GM12878 (cell line): ENCODE results near the gene UBB. TPM values are rescaled to one million over a fixed set of nuclear protein-coding genes. Genes with fewer than 3 reads are reported as not detected.

Experiments
- BCL11A ChIP-seq: IDR thresholded peaks from 2 replicates; pipeline ENCODE4 v1.6.1; 2011; ENCODE audit warnings: low read depth, low read length
- CBX3 ChIP-seq: fragments of 200-600 bp; sonication (generic); IDR thresholded peaks from 2 replicates; pipeline ENCODE4 v1.6.1; 2016; ENCODE audit warnings: low read depth, borderline replicate concordance
- CBX5 ChIP-seq: sonication (generic); IDR thresholded peaks from 2 replicates; pipeline ENCODE4 v1.6.1; 2016; ENCODE audit warnings: low read depth, moderate library complexity, mild to moderate bottlenecking, inconsistent platforms
- CEBPB ChIP-seq, 2 experiments: fragments of 150-350 bp in 1 of 2; IDR thresholded peaks; 2 replicates each; pipeline ENCODE4 v1.6.1; 2012 to 2014; ENCODE audit warnings: low read depth in 2 of 2, low read length in 2 of 2, borderline replicate concordance in 1 of 2, inconsistent platforms in 1 of 2
- CHD2 ChIP-seq: IDR thresholded peaks from 2 replicates; pipeline ENCODE4 v1.6.1; 2011; ENCODE audit warnings: low read depth, low read length, improper control_type of control experiment, borderline replicate concordance
- EP300 ChIP-seq, 2 experiments: fragments of 150-350 bp in 1 of 2; IDR thresholded peaks; 2 replicates each; pipeline ENCODE4 v1.6.1; 2011 to 2012; ENCODE audit warnings: low read depth in 2 of 2, low read length in 2 of 2, borderline replicate concordance in 1 of 2, improper control_type of control experiment in 1 of 2, inconsistent platforms in 1 of 2; ENCODE audit not compliant: control insufficient read depth in 1 of 2
- FOXK2 ChIP-seq: fragments of 450-650 bp; IDR thresholded peaks from 2 replicates; pipeline ENCODE4 v1.6.1; 2017; ENCODE audit warnings: mild to moderate bottlenecking, moderate library complexity
- FOXM1 ChIP-seq: IDR thresholded peaks from 2 replicates; pipeline ENCODE4 v1.6.1; 2012; ENCODE audit warnings: low read depth, mild to moderate bottlenecking, inconsistent platforms, low read length, moderate library complexity
- GABPA ChIP-seq: IDR thresholded peaks from 2 replicates; pipeline ENCODE4 v1.6.1; 2014; ENCODE audit warnings: antibody characterized with exemption, low read depth, mild to moderate bottlenecking, inconsistent platforms
- HDAC6 ChIP-seq: fragments of 200-600 bp; sonication (generic); IDR thresholded peaks from one replicate; pipeline ENCODE4 v1.8.0; 2017; ENCODE audit warnings: antibody characterized with exemption; ENCODE audit not compliant: unreplicated experiment
- JUNB ChIP-seq: IDR thresholded peaks from 2 replicates; pipeline ENCODE4 v1.6.1; 2016; ENCODE audit warnings: antibody characterized with exemption, mild to moderate bottlenecking
- JUND ChIP-seq: IDR thresholded peaks from 2 replicates; pipeline ENCODE4 v1.6.1; 2012; ENCODE audit warnings: low read depth, mild to moderate bottlenecking, low read length, improper control_type of control experiment, moderate library complexity
- MTA3 ChIP-seq: IDR thresholded peaks from 2 replicates; pipeline ENCODE4 v1.6.1; 2012; ENCODE audit warnings: low read length, inconsistent platforms, borderline replicate concordance
- MYB ChIP-seq: fragments of 150-350 bp; IDR thresholded peaks from 2 replicates; pipeline ENCODE4 v1.6.1; 2014; ENCODE audit warnings: mild to moderate bottlenecking, low read depth, low read length, borderline replicate concordance
- NR2C1 ChIP-seq: fragments of 450-650 bp; IDR thresholded peaks from 2 replicates; pipeline ENCODE4 v1.6.1; 2017; ENCODE audit warnings: antibody characterized with exemption, mild to moderate bottlenecking, moderate library complexity
- POLR2AphosphoS2 ChIP-seq: IDR thresholded peaks from 2 replicates; pipeline ENCODE4 v1.6.1; 2011; ENCODE audit warnings: low read depth, mild to moderate bottlenecking, low read length, improper control_type of control experiment, moderate library complexity
- SMARCA5 ChIP-seq: fragments of 450-650 bp; IDR thresholded peaks from 2 replicates; pipeline ENCODE4 v1.6.1; 2017; ENCODE audit warnings: mild to moderate bottlenecking
- TARDBP ChIP-seq: IDR thresholded peaks from 2 replicates; pipeline ENCODE4 v1.6.1; 2016; ENCODE audit warnings: borderline replicate concordance
- polyA plus RNA-seq, 11 experiments: library from polyadenylated mRNA; depleted of rRNA in 4 of 11; unstranded in 6 of 11; stranded (reverse) in 5 of 11; fragments of >200 nt; fragmentation: Nextera tagmentation in 4 of 11; fragmentation: Illumina TruSeq in 1 of 11; extraction: Ambion mirVana in 4 of 11; extraction: Trizol in 1 of 11; gene quantifications; 1 replicate in 1 of 11; 2 replicates in 10 of 11; pipeline versions ENCODE4 v1.2.1 to v1.2.3, GENCODE V29; 2011 to 2016; ENCODE audit warnings: inconsistent platforms in 2 of 11, missing spikeins in 2 of 11, low read depth in 1 of 11
- total RNA-seq, 4 experiments: library from RNA; depleted of rRNA in 3 of 4; stranded (reverse); fragments of >200 nt in 3 of 4; fragmentation: Illumina TruSeq in 1 of 4; extraction: Trizol in 1 of 4; gene quantifications; 2 replicates each; pipeline versions ENCODE4 v1.2.1 to v1.2.3, GENCODE V29; 2013 to 2021
- TF ChIP-seq, protein P1 (sequence below): IDR thresholded peaks from 2 replicates; pipeline ENCODE4 v1.6.1; 2012; ENCODE audit warnings: mild to moderate bottlenecking, low read depth, low read length
- TF ChIP-seq, protein P2 (sequence below): IDR thresholded peaks from 2 replicates; pipeline ENCODE4 v1.6.1; 2012; ENCODE audit warnings: low read depth, low read length, improper control_type of control experiment
- TF ChIP-seq, protein P3 (sequence below): IDR thresholded peaks from 2 replicates; pipeline ENCODE4 v1.6.1; 2011; ENCODE audit warnings: low read depth, mild to moderate bottlenecking, low read length, moderate library complexity, borderline replicate concordance; ENCODE audit errors: extremely low read depth

The UBB gene
- total and polyA plus RNA-seq, 10 of the 15 experiments (the other 5 are each of a cell fraction or from before 2014, with no cell fraction given): 1,133 to 4,246 (median 2,099) TPM

DNA sequence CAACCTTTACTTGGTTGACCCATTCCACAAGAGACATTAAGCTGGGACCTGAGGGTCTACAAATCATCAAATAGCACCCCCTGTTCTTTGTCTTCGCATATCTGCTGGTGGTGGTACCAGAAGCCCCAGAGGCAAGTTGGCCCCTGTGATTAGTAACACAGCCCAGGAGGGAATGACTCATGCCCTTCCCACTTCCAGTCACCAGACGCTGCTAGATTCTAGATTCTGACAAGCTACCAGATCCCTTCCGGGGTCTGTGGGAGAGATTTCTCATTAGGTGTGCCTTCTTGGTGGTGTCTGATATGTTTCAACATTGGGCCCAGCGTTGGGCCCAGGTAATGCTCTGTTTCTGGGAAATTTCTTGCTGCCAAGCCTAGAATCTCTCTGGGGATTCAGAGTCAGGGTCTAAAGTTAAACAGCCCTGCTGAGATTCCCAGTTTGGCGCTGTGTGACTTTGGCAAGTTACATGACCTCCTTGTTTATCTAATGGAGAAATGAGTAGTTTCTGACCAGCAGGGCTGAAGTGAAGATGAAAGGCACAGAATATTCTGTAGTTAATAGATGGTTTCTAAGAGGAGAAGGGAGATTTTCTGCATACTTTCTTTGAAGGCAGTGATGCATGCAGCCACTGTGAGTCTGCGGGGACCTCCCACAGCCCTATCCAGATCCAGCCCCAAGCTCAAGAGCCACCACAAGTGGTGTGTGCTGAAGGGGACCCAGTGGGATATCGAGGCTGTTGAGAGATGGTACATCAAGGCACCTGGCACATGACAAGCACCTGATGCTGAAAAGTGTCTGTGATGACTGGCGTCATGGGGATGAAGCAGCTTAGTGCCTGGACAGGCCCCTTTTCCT, 38.4 kb downstream of the UBB start (continued):
- TF ChIP-seq POLR2AphosphoS2: 0 out of 2 replicates have a peak, but pooled peaks have one; percentile 27
- no peak for TF ChIP-seq CEBPB (IDR thresholded peaks at IDR 0.05; ENCODE audit: borderline replicate concordance in 1 of 2, low read depth in 2 of 2, low read length in 2 of 2)
- no peak for TF ChIP-seq TARDBP
- TF ChIP-seq NR2C1: no peak
- no peak for TF ChIP-seq GABPA
- no peak for TF ChIP-seq MYB
- peak; percentile 52; the same call in 1 of the 2 replicates for TF ChIP-seq BCL11A
- TF ChIP-seq HDAC6: no peak
- TF ChIP-seq JUND: no peak
- TF ChIP-seq FOXK2: no peak
- no peak for TF ChIP-seq CBX5
- TF ChIP-seq, protein P1, sequence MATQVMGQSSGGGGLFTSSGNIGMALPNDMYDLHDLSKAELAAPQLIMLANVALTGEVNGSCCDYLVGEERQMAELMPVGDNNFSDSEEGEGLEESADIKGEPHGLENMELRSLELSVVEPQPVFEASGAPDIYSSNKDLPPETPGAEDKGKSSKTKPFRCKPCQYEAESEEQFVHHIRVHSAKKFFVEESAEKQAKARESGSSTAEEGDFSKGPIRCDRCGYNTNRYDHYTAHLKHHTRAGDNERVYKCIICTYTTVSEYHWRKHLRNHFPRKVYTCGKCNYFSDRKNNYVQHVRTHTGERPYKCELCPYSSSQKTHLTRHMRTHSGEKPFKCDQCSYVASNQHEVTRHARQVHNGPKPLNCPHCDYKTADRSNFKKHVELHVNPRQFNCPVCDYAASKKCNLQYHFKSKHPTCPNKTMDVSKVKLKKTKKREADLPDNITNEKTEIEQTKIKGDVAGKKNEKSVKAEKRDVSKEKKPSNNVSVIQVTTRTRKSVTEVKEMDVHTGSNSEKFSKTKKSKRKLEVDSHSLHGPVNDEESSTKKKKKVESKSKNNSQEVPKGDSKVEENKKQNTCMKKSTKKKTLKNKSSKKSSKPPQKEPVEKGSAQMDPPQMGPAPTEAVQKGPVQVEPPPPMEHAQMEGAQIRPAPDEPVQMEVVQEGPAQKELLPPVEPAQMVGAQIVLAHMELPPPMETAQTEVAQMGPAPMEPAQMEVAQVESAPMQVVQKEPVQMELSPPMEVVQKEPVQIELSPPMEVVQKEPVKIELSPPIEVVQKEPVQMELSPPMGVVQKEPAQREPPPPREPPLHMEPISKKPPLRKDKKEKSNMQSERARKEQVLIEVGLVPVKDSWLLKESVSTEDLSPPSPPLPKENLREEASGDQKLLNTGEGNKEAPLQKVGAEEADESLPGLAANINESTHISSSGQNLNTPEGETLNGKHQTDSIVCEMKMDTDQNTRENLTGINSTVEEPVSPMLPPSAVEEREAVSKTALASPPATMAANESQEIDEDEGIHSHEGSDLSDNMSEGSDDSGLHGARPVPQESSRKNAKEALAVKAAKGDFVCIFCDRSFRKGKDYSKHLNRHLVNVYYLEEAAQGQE: no peak
- no peak for TF ChIP-seq EP300 (IDR thresholded peaks at IDR 0.05; ENCODE audit: borderline replicate concordance in 1 of 2, control insufficient read depth in 1 of 2, low read depth in 2 of 2, low read length in 2 of 2)
- peak; percentile 88 for TF ChIP-seq JUNB
- no peak for TF ChIP-seq SMARCA5
- TF ChIP-seq CBX3: no peak
- TF ChIP-seq, protein P2, sequence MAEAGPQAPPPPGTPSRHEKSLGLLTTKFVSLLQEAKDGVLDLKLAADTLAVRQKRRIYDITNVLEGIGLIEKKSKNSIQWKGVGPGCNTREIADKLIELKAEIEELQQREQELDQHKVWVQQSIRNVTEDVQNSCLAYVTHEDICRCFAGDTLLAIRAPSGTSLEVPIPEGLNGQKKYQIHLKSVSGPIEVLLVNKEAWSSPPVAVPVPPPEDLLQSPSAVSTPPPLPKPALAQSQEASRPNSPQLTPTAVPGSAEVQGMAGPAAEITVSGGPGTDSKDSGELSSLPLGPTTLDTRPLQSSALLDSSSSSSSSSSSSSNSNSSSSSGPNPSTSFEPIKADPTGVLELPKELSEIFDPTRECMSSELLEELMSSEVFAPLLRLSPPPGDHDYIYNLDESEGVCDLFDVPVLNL: no peak
- TF ChIP-seq, protein P3, sequence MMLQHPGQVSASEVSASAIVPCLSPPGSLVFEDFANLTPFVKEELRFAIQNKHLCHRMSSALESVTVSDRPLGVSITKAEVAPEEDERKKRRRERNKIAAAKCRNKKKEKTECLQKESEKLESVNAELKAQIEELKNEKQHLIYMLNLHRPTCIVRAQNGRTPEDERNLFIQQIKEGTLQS: no peak
- no peak for TF ChIP-seq MTA3
- TF ChIP-seq CHD2: no peak
- TF ChIP-seq FOXM1: no peak; the same call in 1 of the 2 replicates
